Measurements from ENCODE around the gene PERM1. TPM values are rescaled to one million over a fixed set of nuclear protein-coding genes. Genes with fewer than 3 reads are reported as not detected.
"Not testable (repeated sequence)": the region's sequence is repeated elsewhere in the genome, so short reads cannot be mapped to it uniquely, and the experiment has no call there.

The PERM1 gene
- total RNA-seq, 4 donors from 2014 or later: 0.22 TPM; not detected in 3

DNA sequence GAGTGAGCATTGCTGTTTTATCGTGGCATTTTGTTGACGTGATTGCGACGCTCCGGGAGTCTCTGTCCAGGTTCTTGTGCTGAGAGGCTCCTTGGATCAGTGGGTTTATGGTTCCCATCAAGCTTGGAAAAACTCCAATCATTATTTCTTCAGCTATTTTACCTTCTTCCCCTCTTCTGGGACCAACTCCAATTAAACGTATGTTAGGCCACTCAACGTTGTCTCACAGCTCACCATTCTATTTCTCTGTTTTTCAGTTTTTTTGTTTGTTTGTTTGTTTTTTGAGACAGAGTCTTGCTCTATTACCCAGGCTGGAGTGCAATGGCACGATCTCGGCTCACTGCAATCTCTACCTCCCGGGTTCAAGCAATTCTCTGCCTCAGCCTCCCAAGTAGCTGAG is 10.0 kb upstream of the PERM1 start:
- Histone ChIP-seq H3K4me3 (replicated peaks in 1 of 3) (no peak overlapping the region), H3K4me1 (no peaks in the 10 kb centered on the region), H3K36me3 (no peaks in the 10 kb centered on the region), H3K27me3 (no peaks in the 10 kb centered on the region), H3K27ac (no peak overlapping the region), H3K9me3 (no peaks in the 10 kb centered on the region)
- TF ChIP-seq, protein P1, sequence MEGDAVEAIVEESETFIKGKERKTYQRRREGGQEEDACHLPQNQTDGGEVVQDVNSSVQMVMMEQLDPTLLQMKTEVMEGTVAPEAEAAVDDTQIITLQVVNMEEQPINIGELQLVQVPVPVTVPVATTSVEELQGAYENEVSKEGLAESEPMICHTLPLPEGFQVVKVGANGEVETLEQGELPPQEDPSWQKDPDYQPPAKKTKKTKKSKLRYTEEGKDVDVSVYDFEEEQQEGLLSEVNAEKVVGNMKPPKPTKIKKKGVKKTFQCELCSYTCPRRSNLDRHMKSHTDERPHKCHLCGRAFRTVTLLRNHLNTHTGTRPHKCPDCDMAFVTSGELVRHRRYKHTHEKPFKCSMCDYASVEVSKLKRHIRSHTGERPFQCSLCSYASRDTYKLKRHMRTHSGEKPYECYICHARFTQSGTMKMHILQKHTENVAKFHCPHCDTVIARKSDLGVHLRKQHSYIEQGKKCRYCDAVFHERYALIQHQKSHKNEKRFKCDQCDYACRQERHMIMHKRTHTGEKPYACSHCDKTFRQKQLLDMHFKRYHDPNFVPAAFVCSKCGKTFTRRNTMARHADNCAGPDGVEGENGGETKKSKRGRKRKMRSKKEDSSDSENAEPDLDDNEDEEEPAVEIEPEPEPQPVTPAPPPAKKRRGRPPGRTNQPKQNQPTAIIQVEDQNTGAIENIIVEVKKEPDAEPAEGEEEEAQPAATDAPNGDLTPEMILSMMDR (IDR thresholded peaks at IDR 0.05): no peak
- intact Hi-C loops (cut with DNase I): no loop called here
- 96% methylated on average over 10 of the region's 10 CpGs for WGBS, 2 donors
- DNase-seq: no peak

DNA sequence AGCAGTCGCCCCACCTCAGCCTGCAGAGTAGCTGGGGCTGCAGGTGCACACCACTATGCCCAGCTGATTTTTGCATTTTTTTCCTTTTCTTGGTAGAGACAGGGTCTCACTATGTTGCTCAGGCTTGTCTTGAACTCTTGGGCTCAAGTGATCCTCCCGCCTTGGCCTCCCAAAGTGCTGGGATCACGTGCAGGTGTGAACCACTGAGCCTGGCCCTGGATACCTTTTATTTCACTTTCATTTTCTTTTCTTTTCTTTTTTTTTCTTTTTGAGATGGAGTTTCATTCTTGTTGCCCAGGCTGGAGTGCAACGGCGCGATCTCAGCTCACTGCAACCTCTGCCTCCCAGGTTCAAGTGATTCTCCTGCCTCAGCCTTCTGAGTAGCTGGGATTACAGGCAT is 9.4 kb upstream of the PERM1 start:
- H3K27ac ChIP-seq; H3K27me3 ChIP-seq; intact Hi-C loops (cut with DNase I); H3K9me3 ChIP-seq; H3K36me3 ChIP-seq; DNase-seq; H3K4me3 ChIP-seq (replicated peaks in 1 of 3); H3K4me1 ChIP-seq: not testable (repeated sequence)
- WGBS, 2 donors: 90 to 92% methylated on average over 6 of the region's 6 CpGs

DNA sequence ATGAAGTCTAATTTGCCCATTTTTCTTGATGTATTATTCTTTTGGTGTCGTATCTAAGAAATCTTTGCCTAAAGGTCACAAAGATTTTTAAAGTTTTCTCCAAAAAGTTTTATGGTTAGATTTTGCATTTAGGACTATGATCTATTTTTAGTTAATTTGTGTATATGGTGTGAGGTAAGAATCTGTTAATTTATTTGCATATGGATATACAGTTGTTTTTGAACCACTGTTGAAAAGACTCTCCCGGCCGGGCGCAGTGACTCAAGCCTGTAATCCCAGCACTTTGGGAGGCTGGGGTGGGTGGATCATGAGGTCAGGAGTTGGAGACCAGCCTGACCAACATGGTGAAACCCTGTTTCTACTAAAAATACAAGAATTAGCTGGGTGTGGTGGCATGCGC is 6.2 kb upstream of the PERM1 start:
- H3K27ac ChIP-seq; H3K4me1 ChIP-seq; intact Hi-C loops (cut with DNase I); H3K4me3 ChIP-seq (replicated peaks in 1 of 3); H3K9me3 ChIP-seq; H3K27me3 ChIP-seq; H3K36me3 ChIP-seq; DNase-seq: not testable (repeated sequence)
- 87 to 88% methylated on average over 5 of the region's 5 CpGs for WGBS, 2 donors

DNA sequence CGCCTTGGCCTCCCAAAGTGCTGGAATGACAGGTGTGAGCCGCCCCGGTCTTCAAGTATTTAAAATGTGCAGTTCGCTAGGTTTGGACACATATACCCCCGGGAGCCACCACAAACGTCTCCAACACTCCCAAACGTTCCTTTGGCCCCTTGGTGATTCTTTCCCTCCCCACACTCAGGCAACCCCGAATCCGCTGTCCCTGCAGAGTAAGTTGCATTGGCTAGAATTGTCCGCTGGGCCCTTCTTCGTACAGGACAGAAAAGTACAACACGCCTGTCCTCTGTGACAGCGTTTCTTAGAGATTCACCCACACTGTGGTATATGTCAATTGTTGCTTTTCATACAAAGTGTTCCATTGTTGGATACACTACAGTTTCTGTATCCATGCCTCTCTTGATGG is 3.2 kb upstream of the PERM1 start:
- H3K9me3 ChIP-seq: no peaks in the 10 kb centered on the region
- 79 to 82% methylated on average over 13 of the region's 13 CpGs for WGBS, 2 donors
- TF ChIP-seq, protein P1 (IDR thresholded peaks at IDR 0.05): no peak
- TF ChIP-seq POLR2A (IDR thresholded peaks at IDR 0.05): no peak
- H3K4me1 ChIP-seq: no peaks in the 10 kb centered on the region
- no peak overlapping the region for H3K27ac ChIP-seq
- no peak overlapping the region for H3K4me3 ChIP-seq (replicated peaks in 1 of 3)
- intact Hi-C loops (cut with DNase I): no loop called here
- no peaks in the 10 kb centered on the region for H3K27me3 ChIP-seq
- no peaks in the 10 kb centered on the region for H3K36me3 ChIP-seq
- no peak for DNase-seq

DNA sequence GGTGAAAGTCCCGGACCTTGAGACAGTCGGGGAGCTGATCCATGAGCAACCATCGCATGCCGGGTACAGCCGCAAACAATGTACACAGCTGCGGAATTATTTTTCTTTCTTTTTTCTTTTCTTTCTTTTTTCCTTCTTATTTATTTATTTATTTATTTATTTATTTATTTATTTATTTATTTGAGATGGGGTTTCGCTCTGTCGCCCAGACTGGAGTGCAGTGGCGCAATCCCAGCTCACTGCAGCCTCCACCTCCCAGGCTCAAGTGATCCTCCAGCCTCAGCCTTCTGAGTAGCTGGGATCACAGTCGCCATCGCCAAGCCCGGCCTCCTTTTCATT is 2.6 kb upstream of the PERM1 start:
- intact Hi-C loops (cut with DNase I): no loop called here
- Histone ChIP-seq H3K27ac (no peak overlapping the region), H3K4me3 (replicated peaks in 1 of 3) (no peak overlapping the region), H3K36me3 (no peaks in the 10 kb centered on the region), H3K4me1 (no peaks in the 10 kb centered on the region), H3K9me3 (no peaks in the 10 kb centered on the region), H3K27me3 (no peaks in the 10 kb centered on the region)
- TF ChIP-seq POLR2A (IDR thresholded peaks at IDR 0.05): no peak
- TF ChIP-seq, protein P1 (IDR thresholded peaks at IDR 0.05): peak in 1 of 6 experiments; percentile 11
- no peak for DNase-seq
- 53 to 56% methylated on average over 12 of the region's 12 CpGs for WGBS, 2 donors

DNA sequence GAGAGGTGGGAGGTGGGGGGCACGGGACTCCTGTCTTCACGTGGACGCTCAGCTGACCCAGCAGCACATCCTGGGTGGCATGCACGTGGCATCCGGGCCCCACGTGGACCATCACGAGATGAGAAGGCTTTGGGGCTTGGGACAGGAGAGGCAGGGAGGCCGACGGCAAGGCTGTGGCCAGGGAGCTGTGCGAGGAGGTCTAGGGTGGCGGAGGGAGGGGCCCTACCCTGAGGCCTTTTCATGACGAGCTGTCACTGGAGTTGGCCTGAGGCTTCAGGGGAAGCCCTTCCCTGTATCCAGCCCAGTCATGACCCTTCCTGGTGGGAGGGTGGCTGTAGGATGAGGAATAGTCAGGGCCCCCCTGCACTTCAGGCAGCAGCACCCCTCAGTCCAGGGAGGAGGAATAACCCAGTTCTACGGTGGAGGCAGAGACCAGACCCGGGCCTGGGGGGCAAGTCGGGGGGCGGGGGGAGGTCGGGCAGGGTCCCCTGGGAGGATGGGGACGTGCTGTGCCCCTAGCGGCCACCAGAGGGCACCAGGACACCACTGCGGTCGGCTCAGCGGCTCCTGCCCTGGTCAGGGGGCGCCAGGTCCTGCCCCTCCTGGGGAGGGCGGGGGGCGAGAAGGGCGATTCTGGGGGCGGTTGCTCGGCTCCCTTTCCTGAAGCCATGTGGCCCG is 2.0 kb upstream of the PERM1 start:
- intact Hi-C loops (cut with DNase I): loop anchor here (2.0 kb wide), 1 partner anchor 83 kb away; no protein-coding TSS in a partner anchor
- Histone ChIP-seq H3K27ac (no peak overlapping the region), H3K4me1 (no peaks in the 10 kb centered on the region), H3K4me3 (replicated peaks in 1 of 3) (no peak overlapping the region), H3K27me3 (no peaks in the 10 kb centered on the region), H3K36me3 (no peaks in the 10 kb centered on the region), H3K9me3 (no peaks in the 10 kb centered on the region)
- 22 to 40% methylated on average over 9 to 22 of the region's 29 CpGs for WGBS, 2 donors
- DNase-seq: peak; percentile 40
- TF ChIP-seq, protein P1 (IDR thresholded peaks at IDR 0.05): peak; percentile 50 to 98 (median 64)
- no peak for TF ChIP-seq POLR2A (IDR thresholded peaks at IDR 0.05)

Measured in thyroid gland (tissue), 4 donors.